Stimulated activated CD8-positive, alpha-beta memory T cell treated with anti-CD3 and anti-CD28 coated beads, Interleukin-4, amount 100 ng/mL, for 1 hour (primary cell): ENCODE measurements around the gene RASAL3.

Experiments
- DNase-seq, 2 donors: peaks; one replicate each; pipeline ENCODE4 v3.0.0-alpha.2; 2020; ENCODE audit warnings: low read depth in 2 of 2, low spot score in 1 of 2

Gene RASAL3

GRCh38 chr19:15449620-15450527, 14.5 kb downstream of the RASAL3 start, which contains the start of gene WIZ:
Gene WIZ, minus strand, starts transcription at chr19:15449956. Its CDS starts 1,649 bp downstream, at chr19:15448307.
- DNase-seq = peak; percentile 53 to 71

- DNase-seq = no peak
Observed at GRCh38 chr19:15448778-15449619, 15.3 kb downstream of the RASAL3 start.

- DNase-seq = no peak
Observed at GRCh38 chr19:15448044-15448777, 16.1 kb downstream of the RASAL3 start.

GRCh38 chr19:15447057-15447456, 17.3 kb downstream of the RASAL3 start:
- no peak for DNase-seq

GRCh38 chr19:15445807-15446376, 18.5 kb downstream of the RASAL3 start:
- DNase-seq = no peak

- DNase-seq = no peak
Observed at GRCh38 chr19:15445227-15445605, 19.1 kb downstream of the RASAL3 start.

GRCh38 chr19:15444505-15445226, 19.7 kb downstream of the RASAL3 start:
- DNase-seq = no peak

- no peak for DNase-seq
Observed at GRCh38 chr19:15443838-15444237, 20.5 kb downstream of the RASAL3 start.

- no peak for DNase-seq
Observed at GRCh38 chr19:15443325-15443724, 21.0 kb downstream of the RASAL3 start.

- DNase-seq = no peak
Observed at GRCh38 chr19:15442142-15442920, 22.0 kb downstream of the RASAL3 start.

- no peak for DNase-seq
Observed at GRCh38 chr19:15441317-15441716, 23.0 kb downstream of the RASAL3 start.

GRCh38 chr19:15439821-15440641, 24.3 kb downstream of the RASAL3 start:
- no peak for DNase-seq

- no peak for DNase-seq
Observed at GRCh38 chr19:15439078-15439799, 25.1 kb downstream of the RASAL3 start.

- no peak for DNase-seq
Observed at GRCh38 chr19:15438577-15438976, 25.8 kb downstream of the RASAL3 start.

GRCh38 chr19:15438124-15438496, 26.2 kb downstream of the RASAL3 start:
- DNase-seq = no peak

GRCh38 chr19:15437355-15438123, 26.8 kb downstream of the RASAL3 start:
- no peak for DNase-seq

GRCh38 chr19:15436826-15437110, 27.6 kb downstream of the RASAL3 start:
- no peak for DNase-seq
